GM19328 (cell line): Measurements from ENCODE around the gene BIN1.
"Not testable (repeated sequence)": the region's sequence is repeated elsewhere in the genome, so short reads cannot be mapped to it uniquely, and the experiment has no call there.

Experiments used
- ATAC-seq: cut with Tn5 transposase; IDR thresholded peaks from one replicate; pipeline ENCODE4 v1.9.1; 2021; ENCODE audit warnings: mild to moderate bottlenecking, moderate library complexity; ENCODE audit not compliant: unreplicated experiment

The BIN1 gene

GRCh38 chr2:127134235-127134634, 27.3 kb upstream of the BIN1 start:
- no peak for ATAC-seq

- no peak for ATAC-seq
Observed at GRCh38 chr2:127133793-127134192, 26.8 kb upstream of the BIN1 start.

DNA sequence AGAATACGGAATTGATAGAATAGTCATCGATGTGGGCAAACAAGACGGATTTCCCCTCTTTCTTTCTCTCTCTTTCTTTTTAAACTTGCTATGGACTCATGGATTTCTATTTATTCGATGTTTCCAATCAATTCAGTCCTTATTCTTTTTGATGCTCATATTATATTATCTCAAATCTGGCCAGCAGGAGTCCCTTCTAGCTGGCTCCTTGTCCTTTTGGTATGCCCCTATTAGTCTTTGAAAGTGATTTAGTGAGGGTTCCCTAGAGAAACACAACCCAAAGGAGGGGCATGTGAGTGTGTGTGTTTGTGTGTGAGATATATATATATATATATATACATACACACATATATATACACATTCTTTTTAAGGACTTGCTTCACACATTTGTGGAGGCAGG, 23.5 kb upstream of the BIN1 start:
- no peak for ATAC-seq

- no peak for ATAC-seq
Observed at GRCh38 chr2:127129937-127130336, 23.0 kb upstream of the BIN1 start.

- ATAC-seq = peak; percentile 81
Observed at GRCh38 chr2:127128445-127128904, 21.5 kb upstream of the BIN1 start.

DNA sequence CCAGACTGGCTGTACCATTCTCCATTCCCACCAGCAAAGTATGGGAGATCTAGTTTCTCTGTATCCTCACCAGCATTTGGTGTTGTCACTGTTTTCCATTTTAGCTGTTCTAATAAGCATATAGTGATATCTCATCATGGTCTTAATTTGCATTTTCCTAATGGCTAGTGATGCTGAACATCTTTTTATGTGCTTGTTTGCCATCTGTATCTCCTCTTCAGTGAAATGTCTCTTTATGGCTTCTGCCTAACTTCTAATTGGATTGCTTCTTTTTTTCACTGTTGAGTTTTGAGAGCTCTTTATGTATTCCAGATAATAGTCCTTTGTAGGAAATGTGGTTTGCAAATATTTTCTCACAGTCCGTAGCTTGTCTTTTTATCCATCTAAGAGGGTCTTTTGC, 18.9 kb upstream of the BIN1 start:
- no peak for ATAC-seq

DNA sequence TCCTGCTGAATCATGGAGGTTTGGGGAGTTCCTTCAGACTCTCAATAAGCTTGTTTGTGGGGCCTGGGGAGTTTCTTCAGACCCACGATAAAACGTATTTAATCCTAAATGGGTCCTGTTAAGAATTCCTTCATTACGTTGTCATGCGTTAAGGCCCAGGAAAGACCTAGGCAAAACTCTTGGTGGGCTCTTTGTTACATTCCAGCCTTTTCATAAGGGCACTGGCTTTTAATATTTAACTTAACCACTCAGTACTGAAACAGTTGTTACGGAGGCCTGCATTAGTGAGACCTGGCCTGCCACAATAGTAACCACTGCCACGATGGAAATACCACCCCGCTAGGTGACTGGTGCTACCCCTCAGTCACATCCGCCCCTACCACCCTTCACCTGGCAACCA, 17.5 kb upstream of the BIN1 start:
- no peak for ATAC-seq

GRCh38 chr2:127122361-127123027, 15.5 kb upstream of the BIN1 start:
- ATAC-seq = no peak

- no peak for ATAC-seq
Observed at GRCh38 chr2:127121776-127122176, 14.8 kb upstream of the BIN1 start.

GRCh38 chr2:127121353-127121752, 14.4 kb upstream of the BIN1 start:
- ATAC-seq = no peak

GRCh38 chr2:127120408-127120807, 13.5 kb upstream of the BIN1 start:
- not testable (repeated sequence) for ATAC-seq

GRCh38 chr2:127118467-127118866, 11.5 kb upstream of the BIN1 start:
- no peak for ATAC-seq

GRCh38 chr2:127118038-127118437, 11.1 kb upstream of the BIN1 start:
- no peak for ATAC-seq

- ATAC-seq = no peak
Observed at GRCh38 chr2:127117603-127118002, 10.6 kb upstream of the BIN1 start.

DNA sequence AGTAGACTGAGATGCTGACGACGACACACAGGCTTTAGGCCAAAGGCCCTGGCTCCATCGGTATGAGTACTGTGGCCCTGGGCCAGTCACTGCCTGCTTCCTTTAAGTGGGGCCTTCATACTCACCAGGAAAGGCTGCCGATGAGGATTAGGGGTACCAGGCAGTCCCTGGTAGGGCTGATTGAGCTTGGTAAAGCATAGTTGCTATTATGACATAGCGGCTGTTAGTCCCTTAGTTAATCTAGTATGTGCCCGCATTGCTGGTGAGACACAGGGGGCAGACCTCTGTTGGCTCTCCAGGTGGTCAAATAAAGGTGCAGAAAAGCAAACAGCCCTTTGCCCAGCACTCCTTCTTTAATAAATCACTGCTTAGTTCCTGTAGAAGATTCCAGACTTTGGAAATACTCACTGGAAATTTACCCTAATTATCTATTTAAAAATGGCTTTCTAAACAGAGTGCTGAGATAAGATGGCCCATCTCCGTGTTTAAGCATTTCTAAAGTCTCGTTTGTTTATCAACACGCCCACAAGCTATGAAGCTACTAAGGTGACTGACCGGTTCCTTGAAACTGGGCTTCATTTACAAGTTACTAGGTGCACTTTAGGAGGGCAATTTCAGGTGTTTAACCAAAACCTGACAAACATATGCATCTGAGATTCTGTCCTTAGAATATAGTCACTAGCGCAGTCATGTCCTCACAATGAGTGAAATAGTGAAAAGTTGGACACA, 8.7 kb upstream of the BIN1 start:
- no peak for ATAC-seq

GRCh38 chr2:127110985-127111384, 4.0 kb upstream of the BIN1 start:
- no peak for ATAC-seq

DNA sequence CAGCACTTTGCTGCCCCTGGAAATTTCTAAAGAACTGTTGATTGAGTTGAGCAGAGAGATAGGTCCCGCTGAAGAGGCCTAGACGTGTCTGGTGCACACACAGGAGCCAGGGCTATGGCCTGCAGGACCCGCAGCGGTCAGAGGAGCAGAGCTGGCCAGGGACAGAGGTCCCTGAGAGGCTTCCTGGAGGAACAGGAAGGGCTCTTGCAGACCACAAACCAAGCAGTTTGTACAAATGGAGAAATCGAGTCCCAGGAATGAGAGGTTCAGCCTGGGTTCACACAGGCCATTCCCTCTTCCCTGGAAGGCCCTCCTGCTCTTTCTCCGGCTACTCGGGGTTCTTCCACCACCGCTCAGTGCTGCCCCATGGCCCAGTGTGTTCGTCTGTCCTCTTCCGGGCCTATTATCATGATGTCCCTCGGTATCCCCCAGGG, 1.2 kb upstream of the BIN1 start:
- ATAC-seq = no peak

- ATAC-seq = peak; percentile 4
Observed at GRCh38 chr2:127107622-127107999, 657 bp upstream of the BIN1 start.

GRCh38 chr2:127106457-127106990, 430 bp downstream of the BIN1 start:
- ATAC-seq = peak; percentile 21

- no peak for ATAC-seq
Observed at GRCh38 chr2:127105656-127106456, 1.1 kb downstream of the BIN1 start.

DNA sequence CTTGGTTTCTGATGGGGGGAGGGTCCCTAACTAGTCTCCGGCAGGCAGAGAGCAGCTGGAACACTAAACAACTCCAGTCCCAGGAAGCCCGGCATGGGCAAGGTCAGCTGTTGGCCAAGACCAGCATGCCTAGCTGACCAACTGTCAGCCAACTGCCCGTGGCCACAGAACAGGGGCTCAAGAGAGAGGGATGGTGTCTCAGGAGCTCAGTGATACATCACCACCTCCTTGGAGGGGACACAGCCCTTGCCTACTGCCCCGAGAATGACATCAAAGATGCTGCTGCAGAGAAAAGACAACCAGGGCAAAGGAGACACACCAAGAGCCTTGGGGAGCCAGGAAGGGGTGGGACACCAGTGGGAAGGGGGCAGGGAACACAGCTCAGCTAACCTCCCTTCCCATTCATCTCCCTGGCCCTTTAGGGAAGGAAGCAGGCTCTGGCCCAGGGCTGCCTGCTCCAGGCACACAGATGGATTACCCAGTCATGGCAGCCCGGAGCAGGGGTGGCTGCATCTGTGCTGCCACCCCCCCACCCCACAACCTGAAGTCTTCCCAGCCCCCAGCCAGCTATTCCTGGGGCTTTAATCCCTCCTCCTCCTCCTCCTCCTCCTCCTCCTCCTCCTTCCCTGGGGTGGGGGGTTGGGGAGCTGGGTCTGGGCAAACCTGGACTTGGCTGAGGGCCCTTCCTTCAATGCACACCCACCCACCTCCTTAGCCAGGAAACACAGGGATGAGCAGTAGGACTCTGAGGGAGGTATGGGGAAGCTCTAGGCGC, 1.9 kb downstream of the BIN1 start:
- no peak for ATAC-seq
